Neural progenitor cell (in vitro differentiated cells): Measurements from ENCODE around the gene CLCF1. TPM values are rescaled to one million over a fixed set of nuclear protein-coding genes. Genes with fewer than 3 reads are reported as not detected.

ENCODE experiments used
- DNase-seq: peaks from one replicate; pipeline ENCODE4 v3.0.0-alpha.2; 2016; ENCODE audit warnings: low spot score
- H2AFZ ChIP-seq: fragments of 200-600 bp; sonication (generic); replicated peaks from 2 replicates; pipeline ENCODE4 v1.6.1; 2016; ENCODE audit warnings: antibody characterized with exemption
- H3F3A ChIP-seq: fragments of 200-600 bp; sonication (generic); 2 replicates; pipeline ENCODE4 v1.6.1; 2016; ENCODE audit warnings: antibody characterized with exemption, low read depth
- H3K27ac ChIP-seq: fragments of 200-600 bp; sonication (generic); 2 replicates; pipeline ENCODE4 v1.5.1; 2016; ENCODE audit warnings: mild to moderate bottlenecking
- H3K27me3 ChIP-seq: fragments of 200-600 bp; sonication (generic); 2 replicates; pipeline ENCODE4 v1.6.1; 2016; ENCODE audit warnings: mild to moderate bottlenecking, moderate library complexity
- H3K36me3 ChIP-seq: fragments of 200-600 bp; sonication (generic); 2 replicates; pipeline ENCODE4 v1.5.1; 2016
- H3K4me1 ChIP-seq: fragments of 200-600 bp; sonication (generic); 2 replicates; pipeline ENCODE4 v1.6.1; 2016; ENCODE audit warnings: mixed run types
- H3K4me2 ChIP-seq: fragments of 200-600 bp; sonication (generic); 2 replicates; pipeline ENCODE4 v1.6.1; 2016
- H3K4me3 ChIP-seq: fragments of 200-600 bp; sonication (generic); 2 replicates; pipeline ENCODE4 v1.5.1; 2016
- H3K79me2 ChIP-seq: fragments of 200-600 bp; sonication (generic); 2 replicates; pipeline ENCODE4 v1.6.1; 2016; ENCODE audit warnings: low read depth
- H3K9ac ChIP-seq: fragments of 200-600 bp; sonication (generic); 2 replicates; pipeline ENCODE4 v1.6.1; 2016
- H3K9me3 ChIP-seq: fragments of 200-600 bp; sonication (generic); 2 replicates; pipeline ENCODE4 v1.5.1; 2016; ENCODE audit warnings: low read depth
- H4K20me1 ChIP-seq: fragments of 200-600 bp; sonication (generic); 2 replicates; pipeline ENCODE4 v1.6.1; 2016; ENCODE audit warnings: low read depth
- H3K27ac Mint-ChIP-seq: 3 replicates; pipeline ENCODE4 v1.8.0; 2021; ENCODE audit warnings: mixed read lengths
- H3K27me3 Mint-ChIP-seq: 2 replicates; pipeline ENCODE4 v1.8.0; 2022; ENCODE audit warnings: low read depth, mild to moderate bottlenecking, inconsistent platforms, moderate library complexity, mixed read lengths; ENCODE audit not compliant: insufficient read depth
- H3K36me3 Mint-ChIP-seq: 3 replicates; pipeline ENCODE4 v1.8.0; 2021; ENCODE audit warnings: mixed read lengths
- H3K4me1 Mint-ChIP-seq: 3 replicates; pipeline ENCODE4 v1.8.0; 2021; ENCODE audit warnings: mixed read lengths
- H3K4me3 Mint-ChIP-seq: 3 replicates; pipeline ENCODE4 v1.8.0; 2021; ENCODE audit warnings: mild to moderate bottlenecking, moderate library complexity, mixed read lengths
- H3K9me3 Mint-ChIP-seq: 3 replicates; pipeline ENCODE4 v1.8.0; 2020; ENCODE audit warnings: mixed read lengths
- EZH2 ChIP-seq: fragments of 200-600 bp; sonication (generic); IDR thresholded peaks from 2 replicates; pipeline ENCODE4 v1.6.1; 2017; ENCODE audit warnings: antibody characterized with exemption, mild to moderate bottlenecking, moderate library complexity
- EZH2phosphoT487 ChIP-seq: fragments of 200-600 bp; sonication (generic); IDR thresholded peaks from 2 replicates; pipeline ENCODE4 v1.6.1; 2017; ENCODE audit warnings: antibody characterized with exemption
- total RNA-seq: library from RNA; depleted of rRNA; stranded (reverse); fragments of >200 nt; gene quantifications from 2 replicates; pipeline ENCODE4 v1.2.3, GENCODE V29; 2015; ENCODE audit warnings: low replicate concordance
- TF ChIP-seq, protein P1 (sequence below): fragments of 200-600 bp; sonication (generic); IDR thresholded peaks from 2 replicates; pipeline ENCODE4 v1.5.1; 2017; ENCODE audit warnings: antibody characterized with exemption, mild to moderate bottlenecking

The CLCF1 gene
- total RNA-seq, 1 donor from 2014 or later, result 2.0 TPM

DNA sequence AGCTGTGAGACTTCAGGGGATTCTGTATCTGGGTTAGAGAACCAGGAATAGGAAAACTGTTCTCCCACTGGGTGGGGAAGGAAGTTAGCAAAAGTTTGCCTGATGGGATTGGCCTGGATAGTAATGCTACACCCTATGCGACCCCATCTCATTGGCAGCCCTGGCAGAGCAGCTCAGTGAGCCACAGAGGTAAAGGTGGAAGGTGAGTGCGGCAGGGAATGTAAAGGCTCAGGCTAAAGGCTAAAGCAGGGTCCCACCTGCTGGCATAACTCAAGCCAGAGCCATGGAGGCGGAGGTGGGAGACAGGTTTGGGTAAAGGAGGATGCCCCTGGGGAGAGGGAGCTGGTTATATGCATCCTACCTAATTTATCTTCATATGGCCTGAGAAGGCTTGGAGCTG lies 51.3 kb downstream of the CLCF1 start:
- no peaks in the 10 kb centered on the region for H3K9me3 Mint-ChIP-seq
- H3K27me3 Mint-ChIP-seq, result peaks cover 2% of the 10 kb centered on the region
- Histone ChIP-seq H4K20me1 (peaks cover 8% of the 10 kb centered on the region), H2AFZ (no peak overlapping the region), H3F3A (peaks cover 5% of the 10 kb centered on the region), H3K27ac (no peak overlapping the region), H3K36me3 (no peaks in the 10 kb centered on the region), H3K79me2 (no peaks in the 10 kb centered on the region), H3K4me1 (peaks cover 3% of the 10 kb centered on the region), H3K9me3 (no peaks in the 10 kb centered on the region), H3K4me2 (no peak overlapping the region), H3K9ac (no peak overlapping the region), H3K4me3 (no peak overlapping the region), H3K27me3 (peaks cover 29% of the 10 kb centered on the region)
- DNase-seq, result no peak
- no peak overlapping the region for H3K4me3 Mint-ChIP-seq
- TF ChIP-seq EZH2phosphoT487, result no peak
- no peak for TF ChIP-seq EZH2
- TF ChIP-seq, protein P1, sequence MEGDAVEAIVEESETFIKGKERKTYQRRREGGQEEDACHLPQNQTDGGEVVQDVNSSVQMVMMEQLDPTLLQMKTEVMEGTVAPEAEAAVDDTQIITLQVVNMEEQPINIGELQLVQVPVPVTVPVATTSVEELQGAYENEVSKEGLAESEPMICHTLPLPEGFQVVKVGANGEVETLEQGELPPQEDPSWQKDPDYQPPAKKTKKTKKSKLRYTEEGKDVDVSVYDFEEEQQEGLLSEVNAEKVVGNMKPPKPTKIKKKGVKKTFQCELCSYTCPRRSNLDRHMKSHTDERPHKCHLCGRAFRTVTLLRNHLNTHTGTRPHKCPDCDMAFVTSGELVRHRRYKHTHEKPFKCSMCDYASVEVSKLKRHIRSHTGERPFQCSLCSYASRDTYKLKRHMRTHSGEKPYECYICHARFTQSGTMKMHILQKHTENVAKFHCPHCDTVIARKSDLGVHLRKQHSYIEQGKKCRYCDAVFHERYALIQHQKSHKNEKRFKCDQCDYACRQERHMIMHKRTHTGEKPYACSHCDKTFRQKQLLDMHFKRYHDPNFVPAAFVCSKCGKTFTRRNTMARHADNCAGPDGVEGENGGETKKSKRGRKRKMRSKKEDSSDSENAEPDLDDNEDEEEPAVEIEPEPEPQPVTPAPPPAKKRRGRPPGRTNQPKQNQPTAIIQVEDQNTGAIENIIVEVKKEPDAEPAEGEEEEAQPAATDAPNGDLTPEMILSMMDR, result no peak
- H3K27ac Mint-ChIP-seq, result no peak overlapping the region
- H3K4me1 Mint-ChIP-seq, result peaks cover 16% of the 10 kb centered on the region
- peaks cover 10% of the 10 kb centered on the region for H3K36me3 Mint-ChIP-seq

DNA sequence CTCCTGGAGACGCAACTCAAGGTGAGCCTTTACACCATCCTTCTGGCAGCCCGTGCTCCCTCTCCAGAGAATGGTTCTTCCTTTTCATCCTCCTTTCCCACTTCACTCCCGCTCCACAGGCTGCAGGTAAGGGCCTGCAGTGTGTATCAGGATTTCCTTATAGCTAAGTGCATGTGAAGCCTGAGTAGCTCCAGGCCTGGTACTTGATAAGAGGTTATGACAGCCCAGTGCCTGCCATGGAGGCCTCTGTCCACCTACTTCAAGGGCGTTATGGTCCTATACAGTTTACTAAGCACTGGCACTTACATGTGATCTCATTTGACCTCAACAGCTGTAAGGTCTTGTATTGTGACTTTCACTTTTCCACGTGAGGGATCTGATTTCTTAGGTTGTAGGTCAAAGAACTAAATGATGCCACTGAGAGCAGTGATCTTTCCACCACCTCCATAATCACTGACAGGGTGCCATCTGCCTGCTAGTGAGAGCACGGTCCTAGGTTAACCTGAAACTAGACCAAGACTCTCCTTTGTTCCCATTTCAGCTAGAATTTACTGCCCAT lies 52.0 kb downstream of the CLCF1 start:
- peaks cover 3% of the 10 kb centered on the region for H3K27me3 Mint-ChIP-seq
- TF ChIP-seq EZH2, result no peak
- TF ChIP-seq, protein P1, result no peak
- no peak for TF ChIP-seq EZH2phosphoT487
- Histone ChIP-seq H4K20me1 (peaks cover 8% of the 10 kb centered on the region), H3K27ac (no peak overlapping the region), H3K79me2 (no peaks in the 10 kb centered on the region), H3K9me3 (no peaks in the 10 kb centered on the region), H3F3A (peaks cover 8% of the 10 kb centered on the region), H3K36me3 (no peaks in the 10 kb centered on the region), H3K27me3 (peaks cover 29% of the 10 kb centered on the region), H2AFZ (no peak overlapping the region), H3K4me1 (peaks cover 3% of the 10 kb centered on the region), H3K9ac (no peak overlapping the region), H3K4me2 (no peak overlapping the region), H3K4me3 (no peak overlapping the region)
- H3K4me3 Mint-ChIP-seq, result no peak overlapping the region
- H3K27ac Mint-ChIP-seq, result no peak overlapping the region
- H3K4me1 Mint-ChIP-seq, result peaks cover 16% of the 10 kb centered on the region
- peaks cover 8% of the 10 kb centered on the region for H3K36me3 Mint-ChIP-seq
- H3K9me3 Mint-ChIP-seq, result no peaks in the 10 kb centered on the region
- no peak for DNase-seq

DNA sequence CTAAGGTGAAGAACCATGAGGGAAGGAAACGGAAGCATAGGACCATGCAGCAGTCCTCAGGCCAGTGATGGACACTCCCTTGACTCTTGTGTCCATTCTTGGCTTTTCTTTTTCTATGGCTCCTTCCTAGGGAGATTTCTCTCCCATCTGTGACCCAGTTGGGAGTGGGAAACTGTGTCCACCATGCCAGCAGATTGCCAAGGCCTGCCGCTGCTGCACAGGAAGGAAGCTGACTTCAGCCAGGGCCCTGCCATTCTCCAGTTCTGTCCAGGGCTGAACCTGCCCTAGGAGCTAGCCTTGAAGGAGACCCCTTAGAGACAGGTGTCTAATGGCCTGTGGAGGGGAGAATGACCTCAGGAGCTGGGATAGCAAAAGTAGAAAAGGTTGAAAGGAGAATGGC lies 52.7 kb downstream of the CLCF1 start:
- H3K4me3 ChIP-seq, result no peak overlapping the region
- no peaks in the 10 kb centered on the region for H3K36me3 ChIP-seq
- Mint-ChIP-seq H3K27me3 (peaks cover 4% of the 10 kb centered on the region), H3K9me3 (no peaks in the 10 kb centered on the region), H3K4me3 (no peak overlapping the region), H3K27ac (no peak overlapping the region), H3K4me1 (peaks cover 17% of the 10 kb centered on the region), H3K36me3 (peaks cover 6% of the 10 kb centered on the region)
- no peak overlapping the region for H3K27ac ChIP-seq
- no peaks in the 10 kb centered on the region for H3K79me2 ChIP-seq
- no peaks in the 10 kb centered on the region for H3K9me3 ChIP-seq
- H4K20me1 ChIP-seq, result peaks cover 8% of the 10 kb centered on the region
- no peak overlapping the region for H3K9ac ChIP-seq
- H3K4me1 ChIP-seq, result peaks cover 3% of the 10 kb centered on the region
- no peak for TF ChIP-seq EZH2phosphoT487
- TF ChIP-seq EZH2, result no peak
- TF ChIP-seq, protein P1, result no peak
- peaks cover 8% of the 10 kb centered on the region for H3F3A ChIP-seq
- no peak overlapping the region for H2AFZ ChIP-seq
- DNase-seq, result no peak
- peaks cover 29% of the 10 kb centered on the region for H3K27me3 ChIP-seq
- no peak overlapping the region for H3K4me2 ChIP-seq
